C4-2B (cell line): ENCODE measurements around the gene TMEM185B.

ENCODE experiments used
- ZFX ChIP-seq: fragments of 450-650 bp; IDR thresholded peaks from 2 replicates; pipeline ENCODE4 v1.6.1; 2017
- TF ChIP-seq, protein P1 (sequence below): fragments of 450-650 bp; conservative IDR thresholded peaks from 2 replicates; pipeline ENCODE4 v1.5.1; 2017; ENCODE audit warnings: mild to moderate bottlenecking

DNA sequence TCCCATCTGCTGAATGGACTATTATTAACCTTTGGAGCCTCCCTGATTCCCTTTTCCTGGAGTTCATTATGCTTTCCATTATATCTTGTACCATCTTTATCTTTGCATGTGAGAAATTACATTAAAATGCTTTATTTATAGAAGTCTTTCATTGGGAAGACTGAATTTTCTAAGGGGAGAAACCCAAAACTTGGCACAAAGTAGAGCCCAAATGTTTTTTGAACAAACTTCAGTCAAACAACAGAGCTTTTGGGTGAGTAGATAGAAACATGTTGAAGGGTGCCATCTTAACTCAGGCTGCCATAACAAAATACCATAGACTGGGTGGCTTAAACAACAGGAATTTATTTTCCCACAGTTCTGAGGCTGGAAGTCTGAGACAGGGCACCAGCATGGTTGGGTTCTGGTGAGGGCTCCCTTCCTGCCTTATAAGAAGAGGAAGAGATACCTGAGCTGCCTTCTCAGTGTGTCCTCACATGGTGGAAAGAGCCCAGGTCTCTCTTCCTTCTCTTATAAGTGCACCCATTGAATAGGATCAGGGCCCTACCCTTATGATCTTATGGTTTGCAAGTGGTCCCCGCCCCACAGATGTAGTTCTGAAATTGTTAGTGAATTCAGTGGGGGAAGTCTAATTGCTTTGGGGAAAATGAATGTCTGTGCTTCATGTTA, 48.6 kb upstream of the TMEM185B start:
- TF ChIP-seq, protein P1, sequence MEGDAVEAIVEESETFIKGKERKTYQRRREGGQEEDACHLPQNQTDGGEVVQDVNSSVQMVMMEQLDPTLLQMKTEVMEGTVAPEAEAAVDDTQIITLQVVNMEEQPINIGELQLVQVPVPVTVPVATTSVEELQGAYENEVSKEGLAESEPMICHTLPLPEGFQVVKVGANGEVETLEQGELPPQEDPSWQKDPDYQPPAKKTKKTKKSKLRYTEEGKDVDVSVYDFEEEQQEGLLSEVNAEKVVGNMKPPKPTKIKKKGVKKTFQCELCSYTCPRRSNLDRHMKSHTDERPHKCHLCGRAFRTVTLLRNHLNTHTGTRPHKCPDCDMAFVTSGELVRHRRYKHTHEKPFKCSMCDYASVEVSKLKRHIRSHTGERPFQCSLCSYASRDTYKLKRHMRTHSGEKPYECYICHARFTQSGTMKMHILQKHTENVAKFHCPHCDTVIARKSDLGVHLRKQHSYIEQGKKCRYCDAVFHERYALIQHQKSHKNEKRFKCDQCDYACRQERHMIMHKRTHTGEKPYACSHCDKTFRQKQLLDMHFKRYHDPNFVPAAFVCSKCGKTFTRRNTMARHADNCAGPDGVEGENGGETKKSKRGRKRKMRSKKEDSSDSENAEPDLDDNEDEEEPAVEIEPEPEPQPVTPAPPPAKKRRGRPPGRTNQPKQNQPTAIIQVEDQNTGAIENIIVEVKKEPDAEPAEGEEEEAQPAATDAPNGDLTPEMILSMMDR: no peak
- no peak for TF ChIP-seq ZFX
